IPS-20b (cell line): ENCODE results near the gene VGLL3.

ENCODE experiments used
- H3K27ac ChIP-seq: one replicate; pipeline ENCODE4 v1.5.1; 2013; ENCODE audit warnings: low read length
- H3K27me3 ChIP-seq: 2 replicates; pipeline ENCODE4 v1.6.1; 2013; ENCODE audit warnings: mild to moderate bottlenecking, low read length, inconsistent platforms; ENCODE audit not compliant: insufficient read depth
- H3K36me3 ChIP-seq: 2 replicates; pipeline ENCODE4 v1.6.1; 2013; ENCODE audit warnings: low read depth, mild to moderate bottlenecking, inconsistent platforms, low read length, moderate library complexity; ENCODE audit not compliant: insufficient read depth
- H3K4me1 ChIP-seq: 2 replicates; pipeline ENCODE4 v1.6.1; 2013; ENCODE audit warnings: mild to moderate bottlenecking, control low read depth, inconsistent platforms, low read length, moderate library complexity; ENCODE audit not compliant: insufficient read depth
- H3K4me3 ChIP-seq: 2 replicates; pipeline ENCODE4 v1.5.1; 2013; ENCODE audit warnings: mild to moderate bottlenecking, low read length, inconsistent platforms
- H3K9ac ChIP-seq: 2 replicates; pipeline ENCODE4 v1.6.1; 2013; ENCODE audit warnings: low read depth, mild to moderate bottlenecking, inconsistent platforms, low read length, moderate library complexity
- H3K9me3 ChIP-seq: 2 replicates; pipeline ENCODE4 v1.6.1; 2013; ENCODE audit warnings: mild to moderate bottlenecking, low read depth, low read length, inconsistent platforms; ENCODE audit not compliant: insufficient read depth

Gene VGLL3

DNA sequence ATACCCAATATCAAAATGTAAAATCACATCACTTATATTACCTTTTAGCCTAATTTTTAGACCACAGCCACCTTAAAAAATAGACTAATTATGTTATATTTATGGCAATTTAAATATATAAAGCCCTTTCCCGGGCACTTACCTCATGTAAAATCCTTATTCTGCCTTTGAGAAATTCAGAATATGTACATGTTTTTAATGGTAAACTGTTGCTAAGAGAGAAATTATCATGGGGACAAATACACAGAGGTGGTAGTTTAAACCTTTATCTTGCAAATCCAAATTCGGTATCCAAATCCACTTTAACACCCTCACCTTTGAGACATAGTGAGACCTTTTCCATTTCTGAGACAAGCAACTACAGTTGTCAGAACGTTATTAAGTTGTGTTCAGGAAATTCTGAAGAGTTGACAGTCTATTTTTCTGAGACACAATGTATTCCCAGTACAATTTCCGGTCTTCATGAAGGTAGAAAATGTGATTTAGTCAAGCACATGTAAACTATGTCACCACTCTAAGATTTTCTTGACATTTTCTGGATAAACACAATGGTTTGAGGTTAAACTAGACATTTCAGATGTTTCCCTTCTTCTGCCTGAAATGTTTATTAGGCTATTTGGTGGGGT lies 10.6 kb upstream of the VGLL3 start:
- Histone ChIP-seq H3K27me3 (no peaks in the 10 kb centered on the region), H3K27ac (no peak overlapping the region), H3K9me3 (no peaks in the 10 kb centered on the region), H3K36me3 (no peaks in the 10 kb centered on the region), H3K9ac (no peak overlapping the region), H3K4me3 (no peak overlapping the region), H3K4me1 (no peaks in the 10 kb centered on the region)

DNA sequence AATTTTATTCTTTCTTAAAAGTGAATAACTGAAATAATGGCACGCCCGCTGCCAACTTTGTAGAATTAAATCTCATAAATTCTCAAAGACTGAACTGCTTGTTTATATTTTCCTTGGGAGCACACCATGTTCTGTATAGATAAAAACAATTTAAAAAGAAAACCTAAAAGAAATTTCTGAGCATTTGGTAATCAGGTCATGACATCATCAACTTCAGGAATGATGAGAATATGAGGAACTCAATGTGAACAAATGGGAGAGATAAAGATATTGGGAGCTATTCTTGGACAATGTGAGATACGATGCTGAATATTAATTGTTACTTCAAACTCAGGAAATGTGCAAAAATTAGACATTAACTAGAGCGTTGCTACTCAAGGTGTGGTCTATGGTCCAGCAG lies 10.0 kb upstream of the VGLL3 start:
- Histone ChIP-seq H3K9me3 (no peaks in the 10 kb centered on the region), H3K4me1 (no peaks in the 10 kb centered on the region), H3K4me3 (no peak overlapping the region), H3K27me3 (no peaks in the 10 kb centered on the region), H3K9ac (no peak overlapping the region), H3K36me3 (no peaks in the 10 kb centered on the region), H3K27ac (no peak overlapping the region)

DNA sequence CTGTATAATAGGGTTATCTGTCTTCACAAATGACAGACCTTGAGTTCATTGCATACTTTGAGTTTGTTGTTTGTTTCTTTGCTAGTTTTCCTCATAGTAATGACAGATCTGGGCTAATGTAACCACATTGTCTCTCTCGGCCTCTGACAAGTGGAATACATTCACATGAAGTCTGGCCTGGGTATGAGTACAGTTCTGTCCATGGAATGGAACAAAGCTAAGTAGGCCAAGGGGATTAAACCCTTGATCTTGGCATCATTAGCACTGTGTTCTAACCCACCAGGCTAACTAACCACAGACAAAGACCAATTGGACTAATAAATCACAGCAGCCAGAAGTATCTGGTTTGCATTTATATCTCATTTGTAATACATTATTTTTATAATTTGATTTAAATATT lies 7.6 kb upstream of the VGLL3 start:
- Histone ChIP-seq H3K27ac (no peak overlapping the region), H3K9me3 (no peaks in the 10 kb centered on the region), H3K36me3 (no peaks in the 10 kb centered on the region), H3K4me3 (no peak overlapping the region), H3K4me1 (peaks cover 3% of the 10 kb centered on the region; the same call in 1 of the 2 replicates), H3K9ac (no peak overlapping the region), H3K27me3 (no peaks in the 10 kb centered on the region)

DNA sequence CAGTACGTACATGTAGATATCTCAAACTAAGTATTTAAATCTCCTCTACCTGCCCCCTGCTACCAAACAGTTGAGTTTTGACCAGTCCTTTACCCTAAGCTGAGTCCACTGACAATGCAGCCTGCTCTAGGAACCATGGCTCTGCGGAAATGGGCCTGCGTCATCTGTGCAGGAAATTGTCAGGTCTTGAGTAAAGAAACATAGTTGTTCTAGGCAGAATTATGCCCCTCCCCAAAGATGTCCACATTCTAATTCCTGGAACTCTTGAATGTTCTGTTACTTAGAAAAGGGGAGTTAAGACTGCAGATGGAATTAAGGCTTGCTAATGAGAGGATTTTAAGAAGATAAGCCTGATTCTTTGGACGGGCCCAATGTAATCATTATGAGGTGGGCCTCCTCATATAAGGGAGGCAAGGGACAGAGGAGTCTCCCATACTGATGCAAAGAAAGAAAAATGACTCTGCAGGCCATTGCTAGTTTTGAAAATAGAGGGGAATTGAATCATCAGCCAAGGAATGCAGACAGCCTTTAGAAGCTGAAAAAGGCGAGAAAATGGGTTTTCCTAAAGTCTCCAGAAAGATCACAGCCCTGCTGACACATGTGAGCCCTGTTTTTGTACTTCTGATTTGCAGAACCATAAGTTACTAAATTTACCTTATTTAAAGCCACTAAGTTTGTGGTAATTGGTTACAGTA lies 5.5 kb upstream of the VGLL3 start:
- Histone ChIP-seq H3K27ac (no peak overlapping the region), H3K9ac (no peak overlapping the region), H3K27me3 (no peaks in the 10 kb centered on the region), H3K9me3 (no peaks in the 10 kb centered on the region), H3K36me3 (no peaks in the 10 kb centered on the region), H3K4me1 (peaks cover 6% of the 10 kb centered on the region; the same call in 1 of the 2 replicates), H3K4me3 (no peak overlapping the region)

DNA sequence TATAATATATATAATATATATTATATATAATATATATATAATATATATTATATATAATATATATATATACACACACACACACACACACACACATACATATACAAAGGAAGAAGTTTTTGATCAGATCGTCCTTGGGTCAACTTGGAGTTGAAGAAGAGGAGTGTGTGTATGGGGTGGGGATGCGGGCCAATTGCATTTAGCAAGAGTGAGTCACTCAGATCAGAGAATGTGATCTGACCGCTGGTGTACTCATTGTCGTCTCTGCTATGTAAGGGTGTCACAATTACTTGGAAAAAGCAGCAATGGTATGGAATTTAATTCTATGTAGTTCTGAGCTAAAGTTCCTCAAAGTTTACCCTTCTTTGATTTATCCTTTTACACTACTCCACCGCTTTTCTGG lies 4.6 kb upstream of the VGLL3 start:
- no peak overlapping the region for H3K4me3 ChIP-seq
- H3K9ac ChIP-seq: no peak overlapping the region
- no peak overlapping the region for H3K27ac ChIP-seq
- H3K9me3 ChIP-seq: no peaks in the 10 kb centered on the region
- H3K36me3 ChIP-seq: no peaks in the 10 kb centered on the region
- peaks cover 6% of the 10 kb centered on the region; the same call in 1 of the 2 replicates for H3K4me1 ChIP-seq
- no peaks in the 10 kb centered on the region for H3K27me3 ChIP-seq

DNA sequence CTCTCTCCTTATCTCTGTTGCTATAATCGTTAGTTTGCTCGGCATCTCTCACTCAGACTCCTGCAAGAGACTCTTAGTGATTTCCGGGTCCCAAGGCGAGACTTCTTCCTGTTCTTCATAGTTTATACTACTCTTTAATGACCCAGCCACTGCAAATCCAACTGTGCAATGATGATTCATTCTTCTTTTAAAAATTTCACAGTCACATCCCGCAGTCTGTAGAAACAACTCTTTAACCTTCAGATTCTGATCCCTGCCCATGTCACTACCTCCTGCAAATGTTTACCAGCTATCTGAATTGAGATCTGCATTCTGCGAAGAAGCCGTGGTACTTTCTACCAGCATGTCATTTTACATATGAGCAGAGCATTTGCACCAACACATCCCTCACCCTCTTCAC lies 2.8 kb upstream of the VGLL3 start:
- Histone ChIP-seq H3K27ac (no peak overlapping the region), H3K9me3 (no peaks in the 10 kb centered on the region), H3K27me3 (peaks cover 18% of the 10 kb centered on the region), H3K36me3 (no peaks in the 10 kb centered on the region), H3K9ac (no peak overlapping the region), H3K4me1 (peaks cover 6% of the 10 kb centered on the region), H3K4me3 (no peak overlapping the region)

DNA sequence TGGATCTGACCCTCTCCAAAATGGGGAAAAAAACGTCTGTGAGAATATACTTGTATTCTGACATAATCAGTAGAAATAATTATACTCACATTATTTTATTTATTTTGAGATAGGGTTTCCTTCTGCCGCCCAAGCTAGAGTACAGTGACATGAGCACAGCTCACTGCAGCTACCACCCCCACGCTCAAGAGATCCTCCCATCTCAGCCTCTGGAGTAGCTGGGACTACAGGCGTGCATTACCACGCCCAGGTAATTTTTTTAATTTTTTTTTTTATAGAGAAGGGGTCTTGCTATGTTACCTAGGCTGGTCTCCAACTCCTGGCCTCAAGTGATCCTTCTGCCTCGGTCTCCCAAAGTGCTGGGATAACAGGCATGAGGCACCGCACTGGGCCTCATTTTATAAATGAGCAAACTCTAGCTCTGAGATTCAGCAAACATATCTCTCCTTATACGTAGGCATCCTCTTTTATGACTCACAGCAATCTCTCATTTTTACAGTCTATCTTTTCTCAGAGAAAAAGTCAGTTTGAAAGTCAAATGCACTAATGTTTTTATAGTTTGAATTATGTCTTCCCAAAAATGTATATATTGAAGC lies 989 bp upstream of the VGLL3 start:
- H3K9ac ChIP-seq: peak overlapping the region; percentile 61; the same call in 1 of the 2 replicates
- peaks cover 6% of the 10 kb centered on the region for H3K4me1 ChIP-seq
- H3K9me3 ChIP-seq: no peaks in the 10 kb centered on the region
- H3K36me3 ChIP-seq: no peaks in the 10 kb centered on the region
- H3K27ac ChIP-seq: no peak overlapping the region
- H3K27me3 ChIP-seq: peaks cover 20% of the 10 kb centered on the region
- peak overlapping the region; percentile 82 for H3K4me3 ChIP-seq

DNA sequence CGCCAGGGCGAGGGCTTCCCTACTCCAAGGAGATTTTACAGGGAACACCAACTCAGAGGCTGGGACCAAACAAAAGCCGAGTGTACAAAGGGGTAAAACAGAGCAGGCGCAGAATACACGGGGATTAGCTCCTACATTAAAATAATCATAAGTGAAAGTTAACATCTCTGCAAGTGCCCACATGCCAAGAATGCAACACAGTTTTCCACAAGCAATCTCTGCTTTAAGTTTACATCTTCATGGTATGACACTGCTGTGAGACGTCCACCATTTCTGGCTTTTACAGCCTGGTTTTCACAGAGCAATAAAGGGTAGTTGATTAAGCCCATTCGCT lies 500 bp upstream of the VGLL3 start:
- Histone ChIP-seq H3K4me1 (peaks cover 6% of the 10 kb centered on the region), H3K36me3 (no peaks in the 10 kb centered on the region), H3K4me3 (peak overlapping the region; percentile 82), H3K27ac (no peak overlapping the region), H3K9ac (peak overlapping the region; percentile 61; the same call in 1 of the 2 replicates), H3K27me3 (peaks cover 20% of the 10 kb centered on the region), H3K9me3 (no peaks in the 10 kb centered on the region)

DNA sequence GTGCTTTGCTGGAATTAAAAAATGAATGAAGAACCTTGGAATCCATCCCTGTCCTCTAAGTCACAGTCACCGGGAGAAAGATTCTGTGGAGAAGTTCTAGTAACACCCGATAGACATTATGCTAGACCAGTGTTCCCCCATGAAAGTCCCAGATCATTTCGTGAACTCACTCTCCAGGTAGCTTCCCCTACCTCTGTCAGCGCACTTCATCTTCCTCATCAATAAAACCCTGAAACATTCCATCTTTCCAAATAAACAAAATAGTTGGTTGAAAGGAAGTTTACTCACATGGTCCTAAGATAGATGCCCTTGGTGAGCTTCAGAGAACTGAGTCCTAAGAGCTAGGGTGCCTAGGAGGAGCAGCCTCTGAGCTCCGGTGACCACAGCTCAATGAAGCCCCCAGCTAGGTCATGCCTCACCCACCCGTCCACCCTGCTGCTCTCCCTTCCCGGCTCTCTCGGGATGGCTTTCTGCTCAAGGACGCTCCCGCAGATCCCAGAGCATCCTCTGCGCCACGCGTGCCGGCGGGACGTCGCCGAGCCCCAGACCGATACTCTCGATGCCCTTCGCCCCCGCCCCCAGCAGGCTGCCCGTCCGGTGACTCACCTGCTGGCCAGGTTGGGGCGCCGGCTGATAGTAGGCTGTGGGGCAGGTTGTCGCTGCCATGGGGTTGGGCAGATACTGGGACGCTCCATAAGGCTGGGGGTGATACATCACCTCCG lies 776 bp downstream of the VGLL3 start:
- H3K36me3 ChIP-seq: no peaks in the 10 kb centered on the region
- no peak overlapping the region for H3K27ac ChIP-seq
- peak overlapping the region; percentile 82 for H3K4me3 ChIP-seq
- peaks cover 20% of the 10 kb centered on the region for H3K27me3 ChIP-seq
- no peaks in the 10 kb centered on the region for H3K9me3 ChIP-seq
- H3K4me1 ChIP-seq: peaks cover 6% of the 10 kb centered on the region
- H3K9ac ChIP-seq: peak overlapping the region; percentile 61; the same call in 1 of the 2 replicates

DNA sequence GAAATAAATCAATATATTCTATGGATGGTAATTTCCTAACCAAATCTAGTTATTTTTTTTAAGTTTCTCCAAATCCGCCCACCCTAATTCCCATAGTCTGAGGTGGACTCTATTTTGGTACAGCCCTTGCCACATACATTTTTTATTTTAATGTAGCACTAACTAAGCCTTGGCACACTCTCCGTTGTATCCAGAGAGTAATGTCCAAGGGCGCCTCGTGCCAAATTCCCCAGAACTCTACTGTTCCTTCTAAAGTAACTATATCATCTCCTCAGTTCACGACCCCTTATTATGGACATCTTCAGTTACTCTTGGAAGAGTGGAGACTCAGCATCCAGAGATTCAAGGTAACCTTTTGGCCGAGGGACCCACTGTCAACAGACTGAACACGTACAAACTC lies 1.3 kb downstream of the VGLL3 start:
- no peaks in the 10 kb centered on the region for H3K9me3 ChIP-seq
- peaks cover 6% of the 10 kb centered on the region for H3K4me1 ChIP-seq
- H3K27me3 ChIP-seq: peaks cover 20% of the 10 kb centered on the region
- H3K27ac ChIP-seq: no peak overlapping the region
- peak overlapping the region; percentile 82 for H3K4me3 ChIP-seq
- no peaks in the 10 kb centered on the region for H3K36me3 ChIP-seq
- H3K9ac ChIP-seq: peak overlapping the region; percentile 61; the same call in 1 of the 2 replicates

DNA sequence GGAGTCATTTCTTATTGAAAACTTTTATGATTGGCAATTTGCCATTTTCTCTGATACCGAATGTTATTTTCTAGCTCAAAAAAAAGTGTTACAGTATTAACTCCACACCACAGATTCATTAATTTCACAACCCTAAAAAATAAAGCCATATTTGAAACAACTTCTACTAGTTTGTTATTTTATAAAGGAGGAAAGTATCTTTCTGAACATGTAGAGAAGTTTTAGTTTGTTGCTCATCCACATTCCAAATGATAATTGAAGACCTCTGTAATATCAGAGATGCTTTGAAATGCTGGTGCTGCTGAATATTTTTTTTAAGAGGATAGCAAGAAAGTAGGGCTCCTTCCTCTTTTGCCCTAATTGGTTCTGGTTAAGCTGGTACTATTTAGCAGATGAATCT lies 1.9 kb downstream of the VGLL3 start:
- no peak overlapping the region; the same call in 1 of the 2 replicates for H3K4me3 ChIP-seq
- H3K36me3 ChIP-seq: no peaks in the 10 kb centered on the region
- peaks cover 6% of the 10 kb centered on the region for H3K4me1 ChIP-seq
- H3K9ac ChIP-seq: no peak overlapping the region
- peaks cover 20% of the 10 kb centered on the region for H3K27me3 ChIP-seq
- H3K27ac ChIP-seq: no peak overlapping the region
- no peaks in the 10 kb centered on the region for H3K9me3 ChIP-seq
